HepG2 (cell line): ENCODE data around the gene RASSF7. TPM values are rescaled to one million over a fixed set of nuclear protein-coding genes. Genes with fewer than 3 reads are reported as not detected.

ENCODE experiments used
- ATAC-seq: fragments of 200-7000 bp; cut with Tn5 transposase; 3 replicates; pipeline ENCODE4 v1.9.1; 2020; ENCODE audit warnings: mild to moderate bottlenecking, moderate library complexity
- BruUV-seq: library from RNA; stranded (reverse); fragments of 400-500 nt; replicated peaks from 2 replicates; lab custom pipeline; 2021; lab: Mats Ljungman, UMichigan
- CTCF ChIA-PET: fragments of 300-600 bp; formaldehyde crosslinking; extraction: SDS; loops from one replicate; lab custom pipeline; 2021; ENCODE audit warnings: low total read pairs, inconsistent platforms, low intra/inter-chr PET ratio; lab: Yijun Ruan, JAX
- POLR2A ChIA-PET: fragments of 350-600 bp; sonication (Branson Sonifier 250); formaldehyde crosslinking; loops from one replicate; lab custom pipeline; 2020; ENCODE audit warnings: antibody characterized with exemption, inconsistent platforms; lab: Yijun Ruan, JAX
- DNase-seq: peaks from one replicate; pipeline ENCODE4 v3.0.0-alpha.2; 2015; ENCODE audit warnings: low spot score
- FAIRE-seq: peaks from 3 replicates; lab custom pipeline; 2011; peaks lifted over from hg19 to GRCh38; lab: Jason Lieb, UNC
- H2AFZ ChIP-seq: one replicate; pipeline ENCODE4 v1.6.1; 2011; ENCODE audit warnings: low read length, inconsistent platforms
- H3K27ac ChIP-seq: fragments of 300-600 bp; 3 replicates; pipeline ENCODE4 v1.8.0; 2011; ENCODE audit warnings: mixed run types, mild to moderate bottlenecking, mixed read lengths, low read length, inconsistent platforms; ENCODE audit not compliant: insufficient read depth; ENCODE audit errors: extremely low read length
- H3K27me3 ChIP-seq, 2 experiments: fragments of 200-600 bp in 1 of 2; 2 replicates in 1 of 2; 3 replicates in 1 of 2; pipeline versions ENCODE4 v1.6.0 to v1.8.0; 2011; ENCODE audit warnings: low read length in 2 of 2, mild to moderate bottlenecking in 2 of 2, moderate library complexity in 2 of 2, inconsistent platforms in 1 of 2; ENCODE audit not compliant: insufficient read depth in 2 of 2, control insufficient read depth in 1 of 2
- H3K36me3 ChIP-seq, 2 experiments: fragments of 200-600 bp in 1 of 2; replicated peaks in 1 of 2; 2 replicates in 1 of 2; 3 replicates in 1 of 2; pipeline versions ENCODE4 v1.5.1 to v1.8.0; 2011; ENCODE audit warnings: low read length in 2 of 2, inconsistent platforms in 1 of 2; ENCODE audit not compliant: insufficient read depth in 2 of 2, control insufficient read depth in 1 of 2
- H3K4me1 ChIP-seq: 2 replicates; pipeline ENCODE4 v1.5.1; 2012; ENCODE audit warnings: low read length, inconsistent platforms; ENCODE audit not compliant: insufficient read depth
- H3K4me2 ChIP-seq: 2 replicates; pipeline ENCODE4 v1.6.0; 2011; ENCODE audit warnings: low read depth, low read length, inconsistent platforms
- H3K4me3 ChIP-seq, 3 experiments: fragments of 200-600 bp in 1 of 3; sonication (generic), shearing (Covaris generic) in 1 of 3; replicated peaks in 1 of 3; 2 replicates each; pipeline ENCODE4 v1.5.1; 2011 to 2016; ENCODE audit warnings: low read length in 3 of 3, inconsistent platforms in 2 of 3, low read depth in 2 of 3, mild to moderate bottlenecking in 2 of 3, control low read depth in 1 of 3, mixed read lengths in 1 of 3; ENCODE audit not compliant: insufficient read depth in 1 of 3
- H3K79me2 ChIP-seq: one replicate; pipeline ENCODE4 v1.6.1; 2011; ENCODE audit warnings: low read length, inconsistent platforms; ENCODE audit not compliant: insufficient read depth
- H3K9ac ChIP-seq: 2 replicates; pipeline ENCODE4 v1.6.0; 2011; ENCODE audit warnings: mild to moderate bottlenecking, low read depth, low read length, inconsistent platforms; ENCODE audit not compliant: insufficient read depth
- H3K9me3 ChIP-seq: 2 replicates; pipeline ENCODE4 v1.5.1; 2012; ENCODE audit warnings: mild to moderate bottlenecking, low read length
- H4K20me1 ChIP-seq: 2 replicates; pipeline ENCODE4 v1.6.0; 2011; ENCODE audit warnings: inconsistent platforms, mild to moderate bottlenecking, low read length, moderate library complexity; ENCODE audit not compliant: insufficient read depth
- ARNT2 ChIP-seq: sonication (generic); formaldehyde crosslinking; IDR thresholded peaks from 2 replicates; pipeline ENCODE4 v1.8.0; 2022; ENCODE audit warnings: mild to moderate bottlenecking, low read depth, missing genetic modification reagents, moderate library complexity
- FLYWCH1 ChIP-seq: sonication (generic); formaldehyde crosslinking; IDR thresholded peaks from 2 replicates; pipeline ENCODE4 v1.8.1; 2023; ENCODE audit warnings: mild to moderate bottlenecking, missing genetic modification reagents
- FOXK1 ChIP-seq: sonication (generic); formaldehyde crosslinking; IDR thresholded peaks from 2 replicates; pipeline ENCODE4 v1.4.0; 2020; ENCODE audit warnings: low read depth, missing genetic modification reagents, borderline replicate concordance
- HNRNPL ChIP-seq: fragments of 200-400 bp; formaldehyde crosslinking; IDR thresholded peaks from 2 replicates; pipeline ENCODE4 v1.6.1; 2017; ENCODE audit warnings: mild to moderate bottlenecking, low read depth, low read length
- KMT2B ChIP-seq: IDR thresholded peaks from 2 replicates; pipeline ENCODE4 v1.6.1; 2016; ENCODE audit warnings: missing genetic modification reagents, missing compliant biosample characterization
- NCOA1 ChIP-seq: sonication (generic); formaldehyde crosslinking; IDR thresholded peaks from 2 replicates; pipeline ENCODE4 v1.9.0; 2021; ENCODE audit warnings: missing genetic modification reagents
- RCOR2 ChIP-seq: IDR thresholded peaks from 2 replicates; pipeline ENCODE4 v1.6.1; 2016; ENCODE audit warnings: missing biosample characterization, missing genetic modification reagents
- ZNF30 ChIP-seq: sonication (generic); formaldehyde crosslinking; IDR thresholded peaks from 2 replicates; pipeline ENCODE4 v1.5.0; 2020; ENCODE audit warnings: mild to moderate bottlenecking, missing genetic modification reagents
- ZNF382 ChIP-seq: sonication (generic); formaldehyde crosslinking; IDR thresholded peaks from 2 replicates; pipeline ENCODE4 v1.5.0; 2020; ENCODE audit warnings: missing genetic modification reagents, mild to moderate bottlenecking, borderline replicate concordance
- ZNF629 ChIP-seq: sonication (generic); formaldehyde crosslinking; conservative IDR thresholded peaks from 2 replicates; pipeline ENCODE4 v1.5.0; 2020; ENCODE audit warnings: missing genetic modification reagents
- WGBS: methylation state at CpG from one replicate; pipeline ENCODE4 v1.1.6; 2017; ENCODE audit warnings: low lambda C conversion rate; 5-methylcytosine and 5-hydroxymethylcytosine counted together
- in situ Hi-C: cut with HindIII; loops from 2 replicates; pipeline ENCODE4 v1.10.0; 2017; ENCODE audit warnings: low pct_unique_long_range_greater_than_20kb; ENCODE audit not compliant: extremely low pct_ligation_motif_present
- intact Hi-C: fragments of 100-400 bp; cut with micrococcal nuclease; formaldehyde crosslinking; loops from one replicate; pipeline ENCODE4 v1.10.0; 2022; ENCODE audit not compliant: unreplicated experiment
- polyA plus RNA-seq, 8 experiments: library from polyadenylated mRNA; depleted of rRNA in 3 of 8; stranded (reverse) in 7 of 8; unstranded in 1 of 8; fragments of >200 nt; fragmentation: Illumina TruSeq in 4 of 8; extraction: Trizol in 4 of 8; gene quantifications; 2 replicates each; pipeline versions ENCODE4 v1.2.1 to v1.2.3, GENCODE V29; 2011 to 2016; ENCODE audit warnings: low read depth in 4 of 8, missing spikeins in 1 of 8, mixed read lengths in 1 of 8; ENCODE audit not compliant: insufficient read depth in 1 of 8
- total RNA-seq, 5 experiments: library from RNA; depleted of rRNA; stranded (reverse); fragments of >200 nt; fragmentation: Illumina TruSeq; extraction: Trizol; gene quantifications; 2 replicates each; pipeline ENCODE4 v1.2.3, GENCODE V29; 2016; ENCODE audit warnings: low read depth in 1 of 5
- TF ChIP-seq, protein P1 (sequence below): sonication (generic); formaldehyde crosslinking; IDR thresholded peaks from 2 replicates; pipeline ENCODE4 v1.8.0; 2022; ENCODE audit warnings: mild to moderate bottlenecking, missing genetic modification reagents; ENCODE audit not compliant: insufficient replicate concordance
- TF ChIP-seq, protein P2 (sequence below): sonication (generic); formaldehyde crosslinking; IDR thresholded peaks from 2 replicates; pipeline ENCODE4 v1.4.0; 2020; ENCODE audit warnings: missing genetic modification reagents
- TF ChIP-seq, protein P3 (sequence below): IDR thresholded peaks from 2 replicates; pipeline ENCODE4 v1.4.0; 2020; ENCODE audit warnings: mild to moderate bottlenecking, missing genetic modification reagents
- TF ChIP-seq, protein P4 (sequence below): sonication (generic); formaldehyde crosslinking; IDR thresholded peaks from 2 replicates; pipeline ENCODE4 v1.5.1; 2020; ENCODE audit warnings: missing genetic modification reagents, mild to moderate bottlenecking, borderline replicate concordance

RASSF7 gene
- total and polyA plus RNA-seq, 2 of the 13 experiments (the other 11 are each of a cell fraction or from before 2014, with no cell fraction given): 20.2 to 28.6 TPM

DNA sequence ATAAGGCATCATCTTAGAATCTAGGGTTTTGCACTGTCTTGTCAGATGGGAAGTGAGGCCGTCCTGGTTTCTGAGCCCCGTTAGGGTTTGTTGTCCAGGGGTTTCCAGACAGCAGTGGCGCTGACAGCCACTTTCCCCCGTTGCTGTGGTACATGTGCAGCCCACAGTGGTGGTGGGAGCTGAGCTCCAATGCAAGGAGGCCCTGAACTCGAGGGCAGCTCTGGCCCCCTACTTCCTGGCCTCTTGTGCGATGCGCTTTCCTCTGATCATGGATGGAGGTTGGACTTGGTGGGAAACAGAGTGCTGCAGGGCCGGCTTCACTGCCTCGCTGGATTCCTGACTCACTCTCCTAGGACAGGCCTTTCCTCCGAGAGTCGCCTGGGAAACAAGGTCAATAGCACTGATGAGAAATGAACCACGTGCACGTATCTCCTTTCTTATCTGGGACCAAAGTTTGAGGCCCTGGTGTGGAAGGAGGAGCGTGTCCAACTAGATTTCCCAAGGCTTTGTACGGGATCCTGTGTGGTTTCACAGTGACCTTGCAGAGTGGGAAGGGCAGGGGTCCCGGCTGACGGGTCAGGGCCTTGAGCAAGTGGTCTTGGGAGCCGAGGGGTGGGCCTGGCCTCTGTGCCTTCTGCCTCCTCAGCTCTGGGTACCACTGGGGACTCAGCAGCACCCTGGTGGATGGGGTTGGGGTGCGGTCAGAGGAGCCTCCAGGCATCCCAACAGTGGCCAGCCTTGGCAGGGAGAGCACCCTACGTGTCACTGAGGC is 19.2 kb downstream of the RASSF7 start:
- Histone ChIP-seq H2AFZ (no peak overlapping the region), H3K79me2 (peaks cover 66% of the 10 kb centered on the region), H3K4me1 (peaks cover 49% of the 10 kb centered on the region), H4K20me1 (peaks cover 45% of the 10 kb centered on the region), H3K9me3 (no peaks in the 10 kb centered on the region), H3K27ac (peak overlapping the region; percentile 80), H3K27me3 (no peaks in the 10 kb centered on the region; a peak in 1 of 5 replicates), H3K4me2 (peak overlapping the region; percentile 94), H3K9ac (peak overlapping the region; percentile 44), H3K4me3 (peak overlapping the region; percentile 16 to 100 (median 26); a peak in 4 of 6 replicates), H3K36me3 (peaks cover 9 to 26% of the 10 kb centered on the region in 2 experiments; a peak in 4 of 5 replicates)
- peak; percentile 51 for ATAC-seq
- 22% methylated on average over 18 of the region's 20 CpGs for WGBS
- peak; percentile 78 for DNase-seq
- POLR2A ChIA-PET: no interaction called here
- intact Hi-C loops (no loop called here), in situ Hi-C loops (no loop called here)
- FAIRE-seq: peak; percentile 94
- no TSS peak for BruUV-seq
- CTCF ChIA-PET: no interaction called here
- no peak for TF ChIP-seq ZNF629
- no peak for TF ChIP-seq FLYWCH1 (CRISPR knock-in tag)
- TF ChIP-seq, protein P1, sequence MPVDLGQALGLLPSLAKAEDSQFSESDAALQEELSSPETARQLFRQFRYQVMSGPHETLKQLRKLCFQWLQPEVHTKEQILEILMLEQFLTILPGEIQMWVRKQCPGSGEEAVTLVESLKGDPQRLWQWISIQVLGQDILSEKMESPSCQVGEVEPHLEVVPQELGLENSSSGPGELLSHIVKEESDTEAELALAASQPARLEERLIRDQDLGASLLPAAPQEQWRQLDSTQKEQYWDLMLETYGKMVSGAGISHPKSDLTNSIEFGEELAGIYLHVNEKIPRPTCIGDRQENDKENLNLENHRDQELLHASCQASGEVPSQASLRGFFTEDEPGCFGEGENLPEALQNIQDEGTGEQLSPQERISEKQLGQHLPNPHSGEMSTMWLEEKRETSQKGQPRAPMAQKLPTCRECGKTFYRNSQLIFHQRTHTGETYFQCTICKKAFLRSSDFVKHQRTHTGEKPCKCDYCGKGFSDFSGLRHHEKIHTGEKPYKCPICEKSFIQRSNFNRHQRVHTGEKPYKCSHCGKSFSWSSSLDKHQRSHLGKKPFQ: no peak
- TF ChIP-seq KMT2B (CRISPR knock-in tag): no peak
- TF ChIP-seq, protein P2, sequence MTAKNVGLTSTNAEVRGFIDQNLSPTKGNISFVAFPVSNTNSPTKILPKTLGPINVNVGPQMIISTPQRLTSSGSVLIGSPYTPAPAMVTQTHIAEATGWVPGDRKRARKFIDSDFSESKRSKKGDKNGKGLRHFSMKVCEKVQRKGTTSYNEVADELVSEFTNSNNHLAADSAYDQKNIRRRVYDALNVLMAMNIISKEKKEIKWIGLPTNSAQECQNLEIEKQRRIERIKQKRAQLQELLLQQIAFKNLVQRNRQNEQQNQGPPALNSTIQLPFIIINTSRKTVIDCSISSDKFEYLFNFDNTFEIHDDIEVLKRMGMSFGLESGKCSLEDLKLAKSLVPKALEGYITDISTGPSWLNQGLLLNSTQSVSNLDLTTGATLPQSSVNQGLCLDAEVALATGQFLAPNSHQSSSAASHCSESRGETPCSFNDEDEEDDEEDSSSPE (CRISPR knock-in tag): peak; percentile 49; the same call in 1 of the 2 replicates
- no peak for TF ChIP-seq ARNT2 (CRISPR knock-in tag)
- 0 out of 2 replicates have a peak, but pooled peaks have one; percentile 32 for TF ChIP-seq RCOR2 (CRISPR knock-in tag)
- no peak for TF ChIP-seq ZNF30
- no peak for TF ChIP-seq FOXK1 (CRISPR knock-in tag)
- no peak for TF ChIP-seq ZNF382 (CRISPR knock-in tag)
- TF ChIP-seq, protein P3, sequence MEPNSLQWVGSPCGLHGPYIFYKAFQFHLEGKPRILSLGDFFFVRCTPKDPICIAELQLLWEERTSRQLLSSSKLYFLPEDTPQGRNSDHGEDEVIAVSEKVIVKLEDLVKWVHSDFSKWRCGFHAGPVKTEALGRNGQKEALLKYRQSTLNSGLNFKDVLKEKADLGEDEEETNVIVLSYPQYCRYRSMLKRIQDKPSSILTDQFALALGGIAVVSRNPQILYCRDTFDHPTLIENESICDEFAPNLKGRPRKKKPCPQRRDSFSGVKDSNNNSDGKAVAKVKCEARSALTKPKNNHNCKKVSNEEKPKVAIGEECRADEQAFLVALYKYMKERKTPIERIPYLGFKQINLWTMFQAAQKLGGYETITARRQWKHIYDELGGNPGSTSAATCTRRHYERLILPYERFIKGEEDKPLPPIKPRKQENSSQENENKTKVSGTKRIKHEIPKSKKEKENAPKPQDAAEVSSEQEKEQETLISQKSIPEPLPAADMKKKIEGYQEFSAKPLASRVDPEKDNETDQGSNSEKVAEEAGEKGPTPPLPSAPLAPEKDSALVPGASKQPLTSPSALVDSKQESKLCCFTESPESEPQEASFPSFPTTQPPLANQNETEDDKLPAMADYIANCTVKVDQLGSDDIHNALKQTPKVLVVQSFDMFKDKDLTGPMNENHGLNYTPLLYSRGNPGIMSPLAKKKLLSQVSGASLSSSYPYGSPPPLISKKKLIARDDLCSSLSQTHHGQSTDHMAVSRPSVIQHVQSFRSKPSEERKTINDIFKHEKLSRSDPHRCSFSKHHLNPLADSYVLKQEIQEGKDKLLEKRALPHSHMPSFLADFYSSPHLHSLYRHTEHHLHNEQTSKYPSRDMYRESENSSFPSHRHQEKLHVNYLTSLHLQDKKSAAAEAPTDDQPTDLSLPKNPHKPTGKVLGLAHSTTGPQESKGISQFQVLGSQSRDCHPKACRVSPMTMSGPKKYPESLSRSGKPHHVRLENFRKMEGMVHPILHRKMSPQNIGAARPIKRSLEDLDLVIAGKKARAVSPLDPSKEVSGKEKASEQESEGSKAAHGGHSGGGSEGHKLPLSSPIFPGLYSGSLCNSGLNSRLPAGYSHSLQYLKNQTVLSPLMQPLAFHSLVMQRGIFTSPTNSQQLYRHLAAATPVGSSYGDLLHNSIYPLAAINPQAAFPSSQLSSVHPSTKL (CRISPR knock-in tag): peak; percentile 63
- no peak for TF ChIP-seq NCOA1 (CRISPR knock-in tag)
- TF ChIP-seq, protein P4, sequence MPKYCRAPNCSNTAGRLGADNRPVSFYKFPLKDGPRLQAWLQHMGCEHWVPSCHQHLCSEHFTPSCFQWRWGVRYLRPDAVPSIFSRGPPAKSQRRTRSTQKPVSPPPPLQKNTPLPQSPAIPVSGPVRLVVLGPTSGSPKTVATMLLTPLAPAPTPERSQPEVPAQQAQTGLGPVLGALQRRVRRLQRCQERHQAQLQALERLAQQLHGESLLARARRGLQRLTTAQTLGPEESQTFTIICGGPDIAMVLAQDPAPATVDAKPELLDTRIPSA (CRISPR knock-in tag): no peak
- TF ChIP-seq HNRNPL: no peak
